ENCODE results near the gene DNAJC12.

Gene DNAJC12

GRCh38 chr10:67819768-67820204 lies 18.2 kb downstream of the DNAJC12 start:
- Histone ChIP-seq H3K9ac (ENCODE audit: low read length) (no peak overlapping the region), H3K9me2 (ENCODE audit: low read depth, low read length) (no peaks in the 10 kb centered on the region), H3K9me3 (ENCODE audit: low read length) (no peaks in the 10 kb centered on the region), H3K4me2 (ENCODE audit: low read length) (no peak overlapping the region), H4K20me1 (ENCODE audit: insufficient read depth, low read length) (no peaks in the 10 kb centered on the region), H3K27me3 (ENCODE audit: insufficient read depth, low read length) (no peaks in the 10 kb centered on the region), H3K27ac (ENCODE audit: low read depth, low read length, poor library complexity, severe bottlenecking) (no peak overlapping the region), H3K4me3 (ENCODE audit: low read depth, low read length, poor library complexity, severe bottlenecking) (no peak overlapping the region), H2AFZ (ENCODE audit: low read length) (no peak overlapping the region), H3F3A (ENCODE audit: insufficient read depth, low read length) (no peaks in the 10 kb centered on the region), H3K36me3 (ENCODE audit: insufficient read depth, low read length) (no peaks in the 10 kb centered on the region), H3K4me1 (ENCODE audit: insufficient read depth, low read length, severe bottlenecking) (peaks cover 8% of the 10 kb centered on the region), H3K79me2 (ENCODE audit: insufficient read depth, low read length) (no peaks in the 10 kb centered on the region)
- no peak for TF ChIP-seq EZH2 (IDR thresholded peaks at IDR 0.05; ENCODE audit: borderline replicate concordance, low read length)

- Histone ChIP-seq H3K79me2 (ENCODE audit: insufficient read depth, low read length) (no peaks in the 10 kb centered on the region), H4K20me1 (ENCODE audit: insufficient read depth, low read length) (no peaks in the 10 kb centered on the region), H3K36me3 (ENCODE audit: insufficient read depth, low read length) (no peaks in the 10 kb centered on the region), H3K4me1 (ENCODE audit: insufficient read depth, low read length, severe bottlenecking) (peaks cover 8% of the 10 kb centered on the region), H3K27ac (ENCODE audit: low read depth, low read length, poor library complexity, severe bottlenecking) (no peak overlapping the region), H3K4me2 (ENCODE audit: low read length) (no peak overlapping the region), H3K4me3 (ENCODE audit: low read depth, low read length, poor library complexity, severe bottlenecking) (no peak overlapping the region), H3K9me2 (ENCODE audit: low read depth, low read length) (no peaks in the 10 kb centered on the region), H3K9ac (ENCODE audit: low read length) (no peak overlapping the region), H3F3A (ENCODE audit: insufficient read depth, low read length) (no peaks in the 10 kb centered on the region), H3K9me3 (ENCODE audit: low read length) (0 out of 2 replicates have a peak, but pooled peaks cover 3% of the 10 kb centered on the region), H2AFZ (ENCODE audit: low read length) (no peak overlapping the region), H3K27me3 (ENCODE audit: insufficient read depth, low read length) (no peaks in the 10 kb centered on the region)
- no peak for TF ChIP-seq EZH2 (IDR thresholded peaks at IDR 0.05; ENCODE audit: borderline replicate concordance, low read length)
- TF ChIP-seq CTCF (IDR thresholded peaks at IDR 0.05; ENCODE audit: low read length), result no peak
Observed at GRCh38 chr10:67818323-67818722, 19.7 kb downstream of the DNAJC12 start.

- Histone ChIP-seq H3K4me3 (ENCODE audit: low read depth, low read length, poor library complexity, severe bottlenecking) (no peak overlapping the region), H3K79me2 (ENCODE audit: insufficient read depth, low read length) (no peaks in the 10 kb centered on the region), H3K27ac (ENCODE audit: low read depth, low read length, poor library complexity, severe bottlenecking) (no peak overlapping the region)
Observed at GRCh38 chr10:67816719-67817118, 21.3 kb downstream of the DNAJC12 start.

More at GRCh38 chr10:67816719-67817118, 21.3 kb downstream of the DNAJC12 start:
- H3K4me1 ChIP-seq (ENCODE audit: insufficient read depth, low read length, severe bottlenecking), result peaks cover 8% of the 10 kb centered on the region
- no peak overlapping the region for H3K4me2 ChIP-seq (ENCODE audit: low read length)
- no peaks in the 10 kb centered on the region for H3F3A ChIP-seq (ENCODE audit: insufficient read depth, low read length)
- H2AFZ ChIP-seq (ENCODE audit: low read length), result no peak overlapping the region
- H3K36me3 ChIP-seq (ENCODE audit: insufficient read depth, low read length), result no peaks in the 10 kb centered on the region
- TF ChIP-seq EZH2 (IDR thresholded peaks at IDR 0.05; ENCODE audit: borderline replicate concordance, low read length) (no peak), CTCF (IDR thresholded peaks at IDR 0.05; ENCODE audit: low read length) (no peak)
- no peaks in the 10 kb centered on the region for H3K27me3 ChIP-seq (ENCODE audit: insufficient read depth, low read length)
- H3K9me3 ChIP-seq (ENCODE audit: low read length), result 0 out of 2 replicates have a peak, but pooled peaks cover 3% of the 10 kb centered on the region
- no peaks in the 10 kb centered on the region for H4K20me1 ChIP-seq (ENCODE audit: insufficient read depth, low read length)
- H3K9ac ChIP-seq (ENCODE audit: low read length), result no peak overlapping the region
- H3K9me2 ChIP-seq (ENCODE audit: low read depth, low read length), result no peaks in the 10 kb centered on the region

All from OCI-LY1 (cell line).